ENCODE data around the gene FBXW5.

Gene FBXW5

GRCh38 chr9:136977649-136978072 is 33.1 kb upstream of the FBXW5 start:
- no peak for DNase-seq (ENCODE audit: low read depth, low spot score)

GRCh38 chr9:136977223-136977622 is 32.7 kb upstream of the FBXW5 start, which contains the start of gene PTGDS:
Gene PTGDS (plus strand): TSS chr9:136977504. CDS start chr9:136977579, 75 bp downstream.
- no peak for DNase-seq (ENCODE audit: low read depth, low spot score)

DNA sequence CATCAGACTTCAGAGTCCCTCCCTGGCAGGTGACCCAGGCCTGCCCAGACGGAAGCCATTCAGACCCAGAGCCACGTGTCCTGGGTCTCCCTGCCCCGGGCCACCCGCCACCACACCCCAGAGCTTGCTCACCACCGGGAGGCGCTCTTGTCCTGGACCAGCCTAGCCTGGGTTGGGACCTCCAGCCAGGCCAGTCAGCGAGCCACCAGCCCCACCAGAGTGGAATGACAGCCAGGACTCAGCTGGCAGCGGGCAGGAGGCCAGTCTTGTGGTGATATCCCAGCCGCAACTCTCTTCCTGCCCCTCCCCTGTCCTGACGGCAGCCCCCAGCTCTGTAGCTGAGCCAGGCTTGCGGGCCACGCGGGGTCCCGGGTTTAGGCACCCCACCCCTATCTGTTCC is 31.1 kb upstream of the FBXW5 start:
- no peak for DNase-seq (ENCODE audit: low read depth, low spot score)

GRCh38 chr9:136974817-136975535 is 30.4 kb upstream of the FBXW5 start:
- DNase-seq (ENCODE audit: low read depth, low spot score): no peak

- no peak for DNase-seq (ENCODE audit: low read depth, low spot score)
Observed at GRCh38 chr9:136973618-136974617, 29.4 kb upstream of the FBXW5 start.

- no peak for DNase-seq (ENCODE audit: low read depth, low spot score)
Observed at GRCh38 chr9:136972743-136973142, 28.2 kb upstream of the FBXW5 start.

GRCh38 chr9:136972335-136972734 is 27.8 kb upstream of the FBXW5 start:
- no peak for DNase-seq (ENCODE audit: low read depth, low spot score)

DNA sequence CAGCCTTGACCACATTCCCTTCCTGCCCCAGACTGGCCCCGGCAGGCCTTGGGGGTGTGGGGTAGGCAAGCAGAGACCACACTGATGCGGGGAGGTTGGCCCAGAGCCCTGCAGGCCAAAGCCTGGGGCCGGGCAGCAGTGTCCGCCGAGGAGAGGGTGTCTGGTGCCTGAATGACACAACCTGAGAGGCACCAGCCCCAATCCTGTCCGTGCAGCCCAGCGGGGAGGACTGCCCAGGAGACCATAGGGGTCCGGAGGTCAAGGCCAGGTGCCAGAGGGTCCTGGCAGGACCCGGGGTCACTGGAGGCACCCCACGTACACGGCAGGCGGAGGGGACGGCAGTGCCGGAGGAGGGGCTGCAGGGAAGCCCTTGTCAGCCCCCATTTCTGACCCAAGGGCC is 27.2 kb upstream of the FBXW5 start:
- no peak for DNase-seq (ENCODE audit: low read depth, low spot score)

GRCh38 chr9:136970361-136970760 is 25.8 kb upstream of the FBXW5 start:
- no peak for DNase-seq (ENCODE audit: low read depth, low spot score)

DNA sequence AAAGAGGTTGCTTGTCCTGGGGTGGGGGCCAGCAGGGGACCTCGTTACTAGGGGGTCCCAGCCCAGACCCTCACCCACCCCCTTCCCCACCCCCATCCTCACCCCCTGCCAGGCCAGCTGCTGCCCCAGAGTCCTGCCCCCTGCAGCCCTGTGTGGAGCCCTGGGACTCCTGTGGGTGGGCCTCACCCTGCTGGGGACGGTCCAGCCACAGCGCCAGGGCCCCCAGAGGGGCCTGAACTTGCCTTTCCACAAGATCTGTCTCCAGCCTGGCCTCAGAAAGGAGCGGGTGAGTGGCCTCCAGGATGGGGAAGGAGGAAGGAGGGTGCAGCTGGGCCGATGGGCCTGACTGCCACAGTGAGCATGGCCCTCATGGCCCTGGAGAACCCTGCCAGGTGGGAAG is 25.2 kb upstream of the FBXW5 start:
- no peak for DNase-seq (ENCODE audit: low read depth, low spot score)

- DNase-seq (ENCODE audit: low read depth, low spot score): no peak
Observed at GRCh38 chr9:136969150-136969549, 24.6 kb upstream of the FBXW5 start.

DNA sequence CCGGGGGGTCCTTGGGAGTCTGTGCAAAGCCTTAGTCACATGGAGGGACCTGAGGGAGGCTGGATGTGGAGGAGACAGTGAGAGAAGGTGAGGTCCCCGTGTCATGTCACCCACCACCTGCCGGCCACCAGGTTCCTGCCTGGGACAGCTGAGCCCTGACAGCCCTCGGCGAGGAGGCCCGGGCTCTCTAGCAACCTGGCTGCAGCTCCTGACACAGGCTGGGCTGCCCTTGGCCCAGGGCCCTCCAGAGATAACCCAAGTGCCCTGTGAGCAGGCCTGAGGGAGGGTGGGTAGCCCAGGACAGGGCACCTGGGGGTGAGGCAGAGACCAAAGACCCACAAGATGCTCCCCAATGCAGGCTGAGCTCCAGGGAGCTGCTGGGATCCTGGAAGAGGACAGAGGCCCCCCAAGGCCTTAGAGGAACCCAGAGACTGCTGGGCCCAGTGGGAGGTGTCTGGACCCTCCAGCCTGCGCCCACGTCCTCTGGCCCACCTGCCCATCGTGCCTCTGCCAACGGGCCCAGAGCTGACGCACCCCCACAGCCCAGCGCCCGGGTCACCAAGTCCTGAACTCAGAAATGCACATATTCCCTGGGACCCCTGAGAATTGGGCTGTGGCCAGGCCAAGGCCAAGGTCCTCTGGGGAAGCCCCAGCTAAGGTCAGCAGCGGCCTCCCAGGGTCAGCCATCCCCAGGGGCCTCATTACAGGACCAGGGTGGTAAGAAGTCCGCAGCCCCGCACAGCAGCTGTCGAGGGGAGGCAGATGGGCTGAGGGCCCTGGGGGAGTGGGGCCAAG is 24.0 kb upstream of the FBXW5 start:
- DNase-seq (ENCODE audit: low read depth, low spot score): no peak

- DNase-seq (ENCODE audit: low read depth, low spot score): no peak
Observed at GRCh38 chr9:136965771-136966484, 21.4 kb upstream of the FBXW5 start.

DNA sequence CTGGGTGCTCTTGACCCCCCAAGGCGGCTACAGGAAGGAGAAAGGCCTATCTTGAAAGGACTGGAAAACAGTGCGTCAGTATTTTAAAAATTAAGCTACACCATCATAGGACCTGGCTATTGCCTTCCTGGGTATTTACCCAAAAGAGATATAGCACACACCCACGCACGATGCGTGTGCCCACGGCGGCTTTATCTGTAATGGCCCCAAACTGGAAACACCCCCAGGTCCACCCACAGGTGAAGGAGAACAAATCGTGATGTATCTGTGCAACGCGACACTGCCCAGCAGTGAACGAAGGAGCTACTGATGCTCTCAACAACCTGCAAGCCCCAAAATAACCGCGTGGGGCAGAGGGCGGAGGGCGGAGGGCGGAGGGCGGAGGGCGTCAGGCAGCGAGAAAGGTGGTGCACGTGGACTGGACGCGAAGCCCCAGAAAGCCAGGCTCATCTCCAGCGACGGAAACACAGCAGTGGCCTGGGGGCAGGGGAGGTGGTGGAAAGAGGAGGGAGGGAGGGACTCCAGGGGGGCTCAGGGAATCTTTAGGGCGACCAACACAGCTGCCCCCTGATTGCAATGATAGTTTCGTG is 20.4 kb upstream of the FBXW5 start:
- no peak for DNase-seq (ENCODE audit: low read depth, low spot score)

- no peak for DNase-seq (ENCODE audit: low read depth, low spot score)
Observed at GRCh38 chr9:136964171-136964689, 19.7 kb upstream of the FBXW5 start.

DNA sequence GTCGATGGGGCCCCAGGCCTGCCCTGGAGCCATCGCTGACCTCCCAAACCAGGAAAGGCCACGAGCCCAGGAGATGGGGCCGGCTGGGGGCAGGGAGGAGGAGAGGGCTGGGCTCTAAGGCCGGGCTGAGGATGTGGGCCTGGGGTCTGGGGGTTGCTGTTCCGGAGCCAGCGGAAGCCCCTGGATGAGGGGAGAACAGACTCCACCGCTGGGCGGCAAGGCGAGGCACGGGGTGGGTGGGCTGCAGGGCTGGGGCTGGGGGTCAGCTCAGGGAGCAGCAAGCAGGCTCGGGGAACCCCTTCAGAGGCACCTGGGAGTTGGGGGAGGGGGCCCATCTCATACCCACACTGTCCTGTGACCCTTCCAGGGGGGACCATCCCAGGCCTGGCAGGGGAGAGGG is 19.2 kb upstream of the FBXW5 start:
- no peak for DNase-seq (ENCODE audit: low read depth, low spot score)

GRCh38 chr9:136963341-136963740 is 18.8 kb upstream of the FBXW5 start:
- DNase-seq (ENCODE audit: low read depth, low spot score): no peak

DNA sequence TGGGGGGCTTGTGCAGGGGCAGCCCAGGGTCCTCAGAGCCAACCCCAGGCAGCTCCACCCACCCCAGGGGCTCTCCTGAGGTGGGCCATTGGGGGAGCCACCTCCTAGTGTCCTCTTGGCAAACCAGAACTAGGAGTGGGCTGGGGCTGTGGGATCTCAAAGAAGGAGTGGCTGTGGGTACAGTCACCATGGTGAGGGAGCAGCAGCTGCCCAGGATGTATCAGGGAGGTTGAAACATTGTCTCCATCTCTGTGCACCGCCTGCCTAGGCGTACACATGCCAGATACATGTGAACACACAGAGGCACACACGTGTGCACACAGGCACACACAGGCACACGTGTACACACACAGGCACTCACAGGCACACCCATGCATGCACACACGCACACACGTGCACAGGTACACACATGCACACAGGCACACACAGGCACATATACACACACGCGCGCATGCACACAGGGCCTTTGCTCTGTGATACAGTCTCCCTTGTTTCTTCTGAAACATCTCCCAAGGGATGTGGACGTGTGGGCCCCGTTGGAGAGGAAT is 18.2 kb upstream of the FBXW5 start:
- DNase-seq (ENCODE audit: low read depth, low spot score): no peak

GRCh38 chr9:136962163-136962562 is 17.6 kb upstream of the FBXW5 start:
- DNase-seq (ENCODE audit: low read depth, low spot score): no peak

Data from smooth muscle cell of the brain vasculature (primary cell).